Adrenal gland (tissue), 12 donors: ENCODE results near the gene CACNA1H. TPM values are rescaled to one million over a fixed set of nuclear protein-coding genes. Genes with fewer than 3 reads are reported as not detected.
"Not testable (repeated sequence)": the region's sequence is repeated elsewhere in the genome, so short reads cannot be mapped to it uniquely, and the experiment has no call there.

Experiments
- DNase-seq, 7 donors: peaks; one replicate each; pipeline ENCODE4 v3.0.0-alpha.2; 2019 to 2020
- H3K27ac ChIP-seq, 5 donors: fragments of 200-600 bp; sonication (generic) in 4 of 5; 1 replicate in 3 of 5; 2 replicates in 2 of 5; pipeline versions ENCODE4 v1.5.1 to v1.8.0; 2016 to 2020; ENCODE audit warnings: mild to moderate bottlenecking in 1 of 5
- H3K27me3 ChIP-seq: fragments of 200-600 bp; 2 replicates; pipeline ENCODE4 v1.8.0; 2021
- H3K36me3 ChIP-seq, 2 donors: fragments of 200-600 bp; replicated peaks in 1 of 2; 1 replicate in 1 of 2; 2 replicates in 1 of 2; pipeline versions ENCODE4 v1.5.1 to v1.8.0; 2018 to 2022
- H3K4me1 ChIP-seq, 2 donors: fragments of 200-600 bp; replicated peaks in 1 of 2; 1 replicate in 1 of 2; 2 replicates in 1 of 2; pipeline versions ENCODE4 v1.5.1 to v1.8.0; 2018 to 2021
- H3K4me3 ChIP-seq, 4 donors: fragments of 200-600 bp; sonication (generic) in 3 of 4; one replicate each; pipeline ENCODE4 v1.5.1; 2016 to 2018
- H3K9me3 ChIP-seq, 3 donors: fragments of 200-600 bp; sonication (generic) in 1 of 3; replicated peaks in 1 of 3; 1 replicate in 2 of 3; 2 replicates in 1 of 3; pipeline versions ENCODE4 v1.5.1 to v1.8.0; 2016 to 2021
- POLR2A ChIP-seq, 2 donors: fragments of 450-650 bp; IDR thresholded peaks; one replicate each; pipeline ENCODE4 v1.6.1; 2017; ENCODE audit warnings: antibody characterized with exemption in 2 of 2, mild to moderate bottlenecking in 2 of 2, moderate library complexity in 1 of 2
- WGBS, 4 donors: extraction: QIAGEN DNeasy Blood & Tissue Kit in 2 of 4; methylation state at CpG; one replicate each; pipeline versions ENCODE4 v1.1.5 to v1.1.7; 2013 to 2017; 5-methylcytosine and 5-hydroxymethylcytosine counted together
- intact Hi-C, 2 donors: fragments of 100-400 bp; cut with DNase I; formaldehyde crosslinking; loops; one replicate each; pipeline versions ENCODE4 v1.14.1 to v1.15.0; 2022 to 2023
- polyA plus RNA-seq, 3 donors: library from polyadenylated mRNA; stranded (reverse); fragments of 200-250 nt in 2 of 3; fragments of 350-450 nt in 1 of 3; fragmentation: Illumina TruSeq in 1 of 3; extraction: RNeasy Lipid Tissue Mini Kit (QIAGEN cat#74804) in 1 of 3; gene quantifications; one replicate each; pipeline ENCODE4 v1.2.3, GENCODE V29; 2013 to 2014
- total RNA-seq, 9 donors: library from RNA; depleted of rRNA in 4 of 9; stranded (reverse); fragments of >200 nt in 4 of 9; fragments of 120-200 nt in 1 of 9; fragmentation: NEBNext Ultra II Directional in 1 of 9; extraction: Animal tissue kit (Norgen Biotek cat#: 25700) in 1 of 9; gene quantifications; one replicate each; pipeline versions ENCODE4 v1.1.0 to v1.2.4, GENCODE V29; 2013 to 2023
- TF ChIP-seq, protein P1 (sequence below), 6 experiments: fragments of 450-650 bp in 4 of 6; fragments of 200-600 bp in 2 of 6; sonication (generic) in 1 of 6; IDR thresholded peaks; 1 replicate in 5 of 6; 2 replicates in 1 of 6; pipeline versions ENCODE4 v1.5.1 to v1.8.0; 2016 to 2021; ENCODE audit warnings: antibody characterized with exemption in 6 of 6, mild to moderate bottlenecking in 2 of 6, moderate library complexity in 1 of 6
- donor health status: healthy with polysubstance abuse.
- donor health status: Bipolar disorder and iron deficiency.
- donor health status: DM: yes; HTN: yes; CAD: no.
- donor health status: DM: no; HTN: no; CAD: no.
- donor health status: DM: no; HTN: no; CAD: no.
- donor health status: DM: yes; HTN: yes; CAD: no.

Gene CACNA1H
- total and polyA plus RNA-seq, 12 donors, result 14.0 to 121 (median 34.9) TPM

DNA sequence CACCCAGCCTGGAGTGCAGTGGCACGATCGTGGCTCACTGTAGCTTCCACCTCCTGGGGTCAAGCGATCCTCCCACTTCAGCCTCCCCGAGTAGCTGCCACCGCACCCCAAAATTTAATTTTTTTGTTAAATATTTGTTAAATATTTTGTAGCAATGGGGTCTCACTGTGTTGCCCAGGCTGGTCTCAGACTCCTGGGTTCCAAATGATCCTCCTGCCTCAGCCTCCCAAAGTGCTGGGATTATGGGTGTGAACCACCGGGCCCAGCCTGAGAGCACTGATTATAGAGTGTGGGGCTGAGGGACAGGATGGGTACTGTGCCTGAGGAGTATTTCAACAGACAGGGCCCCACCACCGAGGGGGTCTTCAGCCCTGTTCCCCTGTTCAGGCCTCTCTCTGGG is 36.5 kb downstream of the CACNA1H start:
- H3K4me1 ChIP-seq, result peaks cover 0 to 8% of the 10 kb centered on the region in 2 donors
- intact Hi-C loops, result no loop called here
- 75 to 82% (median 80%) methylated on average over 7 of the region's 7 CpGs for WGBS, 4 donors
- H3K36me3 ChIP-seq, result no peaks in the 10 kb centered on the region
- no peak for TF ChIP-seq POLR2A (IDR thresholded peaks at IDR 0.05)
- TF ChIP-seq, protein P1, sequence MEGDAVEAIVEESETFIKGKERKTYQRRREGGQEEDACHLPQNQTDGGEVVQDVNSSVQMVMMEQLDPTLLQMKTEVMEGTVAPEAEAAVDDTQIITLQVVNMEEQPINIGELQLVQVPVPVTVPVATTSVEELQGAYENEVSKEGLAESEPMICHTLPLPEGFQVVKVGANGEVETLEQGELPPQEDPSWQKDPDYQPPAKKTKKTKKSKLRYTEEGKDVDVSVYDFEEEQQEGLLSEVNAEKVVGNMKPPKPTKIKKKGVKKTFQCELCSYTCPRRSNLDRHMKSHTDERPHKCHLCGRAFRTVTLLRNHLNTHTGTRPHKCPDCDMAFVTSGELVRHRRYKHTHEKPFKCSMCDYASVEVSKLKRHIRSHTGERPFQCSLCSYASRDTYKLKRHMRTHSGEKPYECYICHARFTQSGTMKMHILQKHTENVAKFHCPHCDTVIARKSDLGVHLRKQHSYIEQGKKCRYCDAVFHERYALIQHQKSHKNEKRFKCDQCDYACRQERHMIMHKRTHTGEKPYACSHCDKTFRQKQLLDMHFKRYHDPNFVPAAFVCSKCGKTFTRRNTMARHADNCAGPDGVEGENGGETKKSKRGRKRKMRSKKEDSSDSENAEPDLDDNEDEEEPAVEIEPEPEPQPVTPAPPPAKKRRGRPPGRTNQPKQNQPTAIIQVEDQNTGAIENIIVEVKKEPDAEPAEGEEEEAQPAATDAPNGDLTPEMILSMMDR (IDR thresholded peaks at IDR 0.05), result no peak
- no peak overlapping the region for H3K27ac ChIP-seq
- no peaks in the 10 kb centered on the region for H3K9me3 ChIP-seq
- H3K4me3 ChIP-seq, result no peak overlapping the region
- H3K27me3 ChIP-seq, result no peaks in the 10 kb centered on the region
- DNase-seq, result no peak

GRCh38 chr16:1190789-1191188 is 37.9 kb downstream of the CACNA1H start:
- 84 to 100% (median 90%) methylated on average over 2 to 11 of the region's 11 CpGs; no CpG with 5 or more reads in 1 of the 4 donors for WGBS, 4 donors
- H3K27me3 ChIP-seq, DNase-seq, H3K9me3 ChIP-seq, H3K36me3 ChIP-seq, H3K4me3 ChIP-seq, intact Hi-C loops, H3K27ac ChIP-seq: not testable (repeated sequence)
- H3K4me1 ChIP-seq, result peaks cover 0 to 12% of the 10 kb centered on the region in 2 donors

DNA sequence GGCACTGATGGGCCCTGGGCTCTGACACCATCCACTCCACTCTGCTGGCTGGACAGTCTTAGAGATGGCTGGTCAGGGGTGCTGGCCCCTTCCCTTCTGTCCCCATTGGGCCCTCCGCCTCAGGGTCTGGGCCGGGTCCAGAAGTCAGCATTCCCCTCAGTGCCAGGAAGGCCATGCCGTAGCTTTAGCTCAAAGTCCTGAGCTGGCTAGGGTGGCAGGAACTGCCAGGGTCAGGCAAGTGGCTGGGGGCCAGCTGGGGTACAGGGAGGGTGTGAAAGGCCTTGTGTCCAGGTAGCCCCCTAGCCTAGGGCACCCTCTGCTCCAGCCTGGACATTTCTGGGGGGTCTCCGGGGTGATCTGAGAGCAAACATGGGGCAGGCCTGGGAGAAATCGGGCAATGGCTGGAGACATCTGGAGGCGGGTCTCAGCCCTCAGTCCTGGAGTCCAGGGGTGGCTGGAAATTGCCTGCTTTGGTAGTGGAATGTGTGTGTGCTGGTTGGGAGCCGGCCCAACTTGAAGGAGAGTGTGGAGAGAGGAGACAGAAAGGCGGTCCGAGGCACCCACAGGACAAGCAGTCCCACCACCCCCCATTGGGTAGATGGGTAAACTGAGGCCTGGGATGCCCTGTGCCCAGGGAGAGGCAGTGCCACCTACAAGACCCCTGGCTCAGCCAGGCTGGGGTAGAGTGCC is 39.6 kb downstream of the CACNA1H start:
- Histone ChIP-seq H3K4me3 (no peak overlapping the region), H3K27me3 (no peaks in the 10 kb centered on the region), H3K4me1 (peaks cover 0 to 12% of the 10 kb centered on the region in 2 donors), H3K36me3 (no peaks in the 10 kb centered on the region), H3K9me3 (no peaks in the 10 kb centered on the region), H3K27ac (peak overlapping the region in 2 of 5 donors; percentile 34 to 36)
- DNase-seq, result peak in 1 of 7 donors; percentile 39
- intact Hi-C loops, result no loop called here
- 69 to 83% (median 78%) methylated on average over 7 to 9 of the region's 9 CpGs for WGBS, 4 donors
- TF ChIP-seq POLR2A (IDR thresholded peaks at IDR 0.05), result no peak
- TF ChIP-seq, protein P1 (IDR thresholded peaks at IDR 0.05), result no peak

GRCh38 chr16:1193143-1193824 is 40.4 kb downstream of the CACNA1H start:
- peak in 2 of 7 donors; percentile 33 to 74 for DNase-seq
- no peaks in the 10 kb centered on the region for H3K9me3 ChIP-seq
- 42 to 92% (median 77%) methylated on average over 2 to 30 of the region's 30 CpGs for WGBS, 4 donors
- no peak for TF ChIP-seq POLR2A (IDR thresholded peaks at IDR 0.05)
- H3K36me3 ChIP-seq, result no peaks in the 10 kb centered on the region
- H3K4me1 ChIP-seq, result peaks cover 0 to 12% of the 10 kb centered on the region in 2 donors
- no peaks in the 10 kb centered on the region for H3K27me3 ChIP-seq
- peak overlapping the region in 2 of 5 donors; percentile 67 to 70 for H3K27ac ChIP-seq
- intact Hi-C loops, result no loop called here
- H3K4me3 ChIP-seq, result no peak overlapping the region

DNA sequence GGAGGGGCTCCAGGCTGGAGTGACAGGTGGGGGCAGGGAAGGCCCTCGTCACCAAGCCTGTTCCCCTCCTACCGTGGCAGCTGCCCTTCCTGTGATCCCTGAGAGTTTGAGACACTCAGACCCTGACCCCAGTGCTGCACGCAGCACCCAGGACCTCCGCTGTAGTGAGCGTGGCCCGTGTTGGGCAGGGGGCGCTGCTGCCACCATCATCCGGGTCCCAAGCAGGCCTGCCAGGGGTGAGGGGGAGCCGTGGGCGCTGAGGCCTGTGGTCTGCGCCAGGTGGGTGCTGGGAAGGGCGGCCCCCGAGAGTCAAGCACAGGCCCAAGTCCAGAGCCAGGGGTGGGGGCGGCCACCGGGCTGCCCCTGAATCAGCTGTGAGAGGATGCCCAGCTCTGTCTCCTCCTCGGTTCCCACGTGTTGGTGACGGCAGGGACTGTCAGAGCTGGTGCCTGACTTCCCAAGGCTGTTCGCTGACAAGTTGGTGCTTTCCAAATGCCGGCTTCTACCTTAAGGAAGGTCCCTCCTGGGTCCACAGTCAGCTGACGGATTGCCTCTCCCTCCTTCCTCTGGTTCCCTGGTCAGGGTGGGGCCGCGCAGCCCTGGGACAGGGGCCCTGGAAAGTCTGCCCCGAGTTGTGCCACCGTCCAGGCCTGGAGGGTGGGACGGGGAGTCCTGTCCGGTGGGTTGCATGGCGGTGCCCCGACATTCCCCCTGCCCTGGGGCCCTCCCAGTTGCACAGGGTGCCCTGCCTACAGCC is 41.1 kb downstream of the CACNA1H start:
- 54 to 65% (median 58%) methylated on average over 10 to 29 of the region's 29 CpGs for WGBS, 4 donors
- peak; percentile 68 to 89 (median 78) for DNase-seq
- intact Hi-C loops, result loop anchor here in 1 of 2 donors (1.0 kb wide), 1 partner anchor 88 kb away; no protein-coding TSS in a partner anchor
- peak overlapping the region in 2 of 5 donors; percentile 67 to 70 for H3K27ac ChIP-seq
- TF ChIP-seq, protein P1 (IDR thresholded peaks at IDR 0.05), result no peak
- TF ChIP-seq POLR2A (IDR thresholded peaks at IDR 0.05), result peak in 1 of 2 donors; percentile 11
- peaks cover 0 to 12% of the 10 kb centered on the region in 2 donors for H3K4me1 ChIP-seq
- no peaks in the 10 kb centered on the region for H3K36me3 ChIP-seq
- H3K9me3 ChIP-seq, result no peaks in the 10 kb centered on the region
- no peaks in the 10 kb centered on the region for H3K27me3 ChIP-seq
- no peak overlapping the region for H3K4me3 ChIP-seq
